HG03280 (cell line): ENCODE data around the gene RPP25L.

Experiments
- ATAC-seq: cut with Tn5 transposase; IDR thresholded peaks from one replicate; pipeline ENCODE4 v1.9.1; 2021; ENCODE audit warnings: mild to moderate bottlenecking, moderate library complexity; ENCODE audit not compliant: unreplicated experiment

RPP25L gene

DNA sequence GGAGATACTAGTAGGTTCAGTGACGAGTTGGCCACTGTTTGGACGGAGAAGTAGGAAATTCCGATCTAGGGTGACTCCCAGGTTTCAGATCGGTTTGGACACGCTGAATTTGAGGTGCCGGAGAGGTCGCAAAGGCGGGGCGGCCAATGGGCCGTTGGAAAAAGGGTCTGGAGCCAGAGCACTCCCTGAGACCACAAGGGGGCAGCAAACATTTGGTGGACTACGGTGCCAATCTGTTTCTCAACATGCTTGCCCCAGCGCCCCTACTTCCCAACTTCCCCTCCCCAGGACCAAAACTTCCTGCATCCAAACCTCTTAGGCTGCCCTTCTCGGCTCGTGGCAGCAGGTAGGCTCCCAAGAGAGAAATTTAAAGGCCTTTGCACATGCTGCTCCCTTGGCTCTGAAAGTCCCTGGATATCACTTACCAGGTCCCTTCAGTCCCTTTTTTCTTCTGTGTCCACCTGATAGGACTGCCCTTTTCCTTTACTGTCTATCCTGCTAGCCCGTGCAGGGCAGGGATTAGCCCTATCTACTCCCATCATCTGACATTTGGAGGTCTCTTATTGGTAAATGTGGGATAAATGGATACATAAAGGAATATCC is 992 bp upstream of the RPP25L start:
- no peak for ATAC-seq

- ATAC-seq: peak; percentile 3
Measured at GRCh38 chr9:34611251-34611810, 566 bp downstream of the RPP25L start.

GRCh38 chr9:34610434-34611206 is 1.3 kb downstream of the RPP25L start:
- ATAC-seq: no peak

DNA sequence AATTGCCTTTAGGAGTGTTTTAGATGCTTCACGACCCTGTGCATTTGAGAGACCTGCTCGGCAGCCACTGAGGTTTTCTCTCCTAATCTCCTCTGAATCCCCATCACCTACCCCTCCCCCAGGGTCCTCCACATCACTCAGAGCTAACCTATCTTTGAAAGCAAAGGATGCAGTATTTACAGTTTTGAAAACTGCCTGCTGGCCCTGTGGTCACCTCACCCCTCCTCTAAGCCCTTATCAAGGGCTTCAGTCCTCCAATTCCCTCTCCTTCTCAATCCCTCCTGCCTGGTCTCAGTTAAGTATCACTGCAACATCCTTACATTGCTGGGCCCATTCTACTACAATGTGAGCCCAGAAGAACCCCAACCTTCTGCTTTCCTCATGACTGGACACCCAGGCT is 4.6 kb downstream of the RPP25L start:
- no peak for ATAC-seq

DNA sequence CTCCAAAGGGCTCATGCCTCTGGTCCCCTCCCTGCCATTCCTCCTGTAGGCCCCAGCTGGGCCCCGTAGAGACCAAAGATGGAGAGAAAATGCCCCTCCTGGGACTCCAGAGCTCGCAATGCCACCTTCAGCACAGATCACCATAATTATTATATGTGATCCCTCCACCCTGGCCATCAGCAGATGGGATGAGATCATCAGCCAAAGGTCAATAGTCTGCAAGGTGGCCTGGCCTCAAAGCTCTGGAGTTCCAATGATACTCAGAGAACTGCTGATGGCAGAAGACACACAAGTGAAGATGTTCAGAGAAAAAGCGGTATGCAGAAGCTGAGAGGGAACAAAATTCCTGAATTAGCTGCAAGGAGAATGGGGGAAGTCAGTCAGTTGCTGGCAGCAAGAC is 5.0 kb downstream of the RPP25L start:
- no peak for ATAC-seq

- ATAC-seq: no peak
Measured at GRCh38 chr9:34606190-34606589, 5.7 kb downstream of the RPP25L start.

- ATAC-seq: peak; percentile 73
Measured at GRCh38 chr9:34603610-34604231, 8.2 kb downstream of the RPP25L start.

DNA sequence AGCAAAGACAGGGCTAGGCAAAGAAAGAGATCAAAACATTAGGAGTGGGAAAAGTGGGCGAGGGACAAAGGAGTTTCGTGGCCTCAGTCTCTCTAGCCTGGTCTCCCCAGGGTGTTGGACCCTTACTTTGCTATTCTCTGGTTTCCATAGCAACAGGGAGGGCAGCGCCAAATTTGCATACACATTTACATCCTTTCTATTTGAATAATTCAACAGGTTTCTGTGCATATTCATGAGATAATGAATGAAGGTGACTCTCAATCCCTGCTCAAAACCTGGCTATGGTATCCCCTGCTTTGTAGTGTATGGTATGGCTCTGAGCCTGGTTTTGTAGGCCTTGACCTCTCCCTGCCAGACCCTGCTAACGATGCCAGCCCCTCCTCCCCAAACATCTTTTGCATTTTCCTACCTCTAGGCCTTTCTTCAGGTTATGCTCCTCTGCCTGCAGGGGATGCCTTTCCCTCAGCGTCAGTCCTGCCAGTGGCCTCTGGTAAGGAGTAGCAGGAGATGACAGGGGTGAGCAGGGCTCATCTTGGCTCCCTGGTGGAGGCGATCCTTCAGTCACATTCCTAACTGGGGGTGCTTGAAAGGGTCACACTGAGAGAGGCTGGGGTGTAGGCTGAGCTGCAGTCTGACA is 9.8 kb downstream of the RPP25L start:
- no peak for ATAC-seq

GRCh38 chr9:34600908-34601307 is 11.0 kb downstream of the RPP25L start:
- no peak for ATAC-seq

DNA sequence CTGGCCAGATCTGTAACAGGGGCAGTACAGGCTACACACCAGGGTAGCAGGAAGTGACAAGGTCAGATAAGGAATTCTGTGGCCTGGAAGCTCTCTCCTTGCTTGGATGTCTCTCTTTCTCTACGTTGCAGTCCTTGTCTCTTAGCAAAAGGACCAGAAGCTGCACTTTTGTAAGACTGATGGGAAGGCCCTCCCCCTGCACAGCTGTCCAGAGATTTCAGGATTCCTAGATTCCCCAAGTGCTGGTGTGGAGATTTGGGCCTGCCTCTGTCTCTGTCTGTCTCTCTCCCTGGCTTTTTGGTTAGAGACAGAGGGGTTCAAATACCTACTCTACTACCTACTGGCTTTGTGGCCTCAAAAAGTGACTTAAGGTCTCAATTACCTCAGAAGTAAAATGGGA is 12.4 kb downstream of the RPP25L start:
- no peak for ATAC-seq

- ATAC-seq: no peak
Measured at GRCh38 chr9:34594177-34594576, 17.7 kb downstream of the RPP25L start.

DNA sequence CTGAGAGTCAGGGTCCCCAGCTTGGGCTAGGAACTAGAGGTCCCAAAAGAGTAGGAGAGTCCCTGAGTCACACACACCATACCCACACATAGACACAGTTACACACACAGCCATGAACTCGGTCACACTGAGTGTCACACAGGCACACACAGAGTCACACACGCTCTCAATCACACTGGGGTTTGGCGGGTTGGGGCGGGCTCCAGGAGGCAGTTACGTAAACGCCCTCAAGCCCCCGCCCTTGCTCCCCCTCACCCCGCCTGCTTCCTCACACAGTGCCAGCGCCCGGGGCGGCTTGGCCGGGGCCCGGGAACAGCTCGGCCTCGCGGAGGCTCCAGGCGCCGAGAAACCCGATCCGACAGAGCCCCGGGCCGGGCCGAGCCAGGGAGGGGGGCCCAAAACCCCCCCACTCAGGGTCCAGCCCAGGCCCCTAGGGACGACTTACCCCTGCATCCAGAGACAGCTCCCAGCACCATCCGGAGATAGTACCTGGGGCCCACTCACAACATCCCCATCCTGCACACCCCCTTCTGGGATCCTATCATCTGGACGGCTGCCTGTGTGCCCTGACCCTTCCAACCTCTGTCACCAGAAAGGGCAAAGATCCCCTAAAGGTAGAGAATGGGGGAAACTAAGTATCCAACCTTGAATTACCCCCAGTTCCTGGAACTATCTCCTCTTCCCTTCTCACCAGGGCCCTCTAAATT is 18.8 kb downstream of the RPP25L start:
- no peak for ATAC-seq

DNA sequence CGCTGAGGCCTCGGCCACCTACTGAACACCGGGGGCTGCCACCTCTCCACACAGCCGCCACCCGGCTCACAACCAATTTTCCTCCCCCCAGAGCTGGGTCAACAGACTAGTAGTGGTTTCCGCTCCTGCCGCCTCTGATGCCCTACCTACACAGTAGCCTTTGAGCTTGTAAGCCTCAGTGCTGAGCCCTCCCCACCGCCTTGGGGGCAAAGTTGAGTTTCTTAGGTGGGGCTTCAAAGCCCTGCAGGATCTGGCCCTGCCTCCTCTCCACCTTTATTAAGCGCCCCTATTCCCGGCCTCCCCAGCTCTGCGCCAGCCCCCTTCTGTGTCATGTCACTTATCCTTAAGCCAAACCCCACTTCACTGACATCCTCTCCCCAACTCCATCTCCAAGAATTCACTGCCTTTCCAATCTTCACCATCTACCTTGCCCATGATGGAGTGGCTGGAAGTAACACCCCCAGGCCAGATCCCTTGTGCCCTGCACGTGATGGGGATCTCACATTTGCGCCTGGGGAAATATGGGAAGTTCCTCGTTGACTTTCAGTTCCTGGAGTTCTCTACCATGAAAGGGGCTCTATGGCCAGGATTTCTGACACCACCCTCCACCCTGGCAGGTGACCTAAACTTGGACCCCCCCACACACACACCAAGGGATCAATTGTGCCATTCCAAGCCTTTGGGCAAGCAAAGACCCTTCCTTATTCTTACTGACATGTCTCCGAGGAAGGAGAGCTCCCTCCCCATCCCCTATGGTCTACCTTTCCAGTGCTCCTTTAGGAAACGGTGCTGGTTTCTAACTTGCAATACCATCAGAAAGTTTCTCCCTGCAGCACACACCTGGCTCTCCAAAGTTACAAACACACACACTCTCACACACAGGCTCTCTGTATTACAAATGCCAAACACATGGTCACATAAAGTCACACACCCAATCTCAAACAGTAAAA is 19.7 kb downstream of the RPP25L start:
- ATAC-seq: no peak

DNA sequence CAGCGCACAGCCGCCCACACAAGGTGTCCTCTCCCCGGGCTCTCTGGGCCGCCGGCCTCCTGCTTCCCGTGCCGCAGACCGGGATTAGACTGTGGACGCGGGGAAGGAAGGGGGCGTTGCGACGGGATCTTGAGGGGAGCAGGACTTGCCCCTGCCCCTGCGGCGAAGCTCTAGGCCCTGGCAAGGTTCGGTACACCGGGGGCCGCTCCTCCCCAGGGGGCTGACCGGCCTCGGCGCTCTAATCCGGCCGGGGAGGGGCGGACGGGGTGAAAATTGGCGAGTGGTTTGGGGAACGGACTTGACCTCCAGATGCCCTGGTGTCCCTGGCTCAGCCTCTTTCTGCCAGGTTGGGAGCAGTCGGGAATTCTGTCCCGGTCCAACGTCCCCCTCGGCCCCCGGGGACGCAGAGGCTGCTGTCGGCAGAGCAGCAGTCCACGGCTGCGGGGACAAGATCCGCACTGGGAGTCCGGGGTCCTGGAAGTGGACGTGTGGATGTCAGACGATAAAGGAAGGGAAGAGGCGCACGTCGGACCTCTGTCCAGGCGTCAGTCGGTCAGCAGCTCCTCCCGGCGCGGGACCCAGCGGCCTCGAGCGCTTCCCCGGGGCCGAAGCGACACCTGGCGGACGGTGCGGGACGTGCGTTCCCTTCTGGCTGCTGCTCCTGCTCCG is 20.5 kb downstream of the RPP25L start:
- ATAC-seq: peak; percentile 61

GRCh38 chr9:34590381-34591247 is 21.3 kb downstream of the RPP25L start:
- no peak for ATAC-seq

DNA sequence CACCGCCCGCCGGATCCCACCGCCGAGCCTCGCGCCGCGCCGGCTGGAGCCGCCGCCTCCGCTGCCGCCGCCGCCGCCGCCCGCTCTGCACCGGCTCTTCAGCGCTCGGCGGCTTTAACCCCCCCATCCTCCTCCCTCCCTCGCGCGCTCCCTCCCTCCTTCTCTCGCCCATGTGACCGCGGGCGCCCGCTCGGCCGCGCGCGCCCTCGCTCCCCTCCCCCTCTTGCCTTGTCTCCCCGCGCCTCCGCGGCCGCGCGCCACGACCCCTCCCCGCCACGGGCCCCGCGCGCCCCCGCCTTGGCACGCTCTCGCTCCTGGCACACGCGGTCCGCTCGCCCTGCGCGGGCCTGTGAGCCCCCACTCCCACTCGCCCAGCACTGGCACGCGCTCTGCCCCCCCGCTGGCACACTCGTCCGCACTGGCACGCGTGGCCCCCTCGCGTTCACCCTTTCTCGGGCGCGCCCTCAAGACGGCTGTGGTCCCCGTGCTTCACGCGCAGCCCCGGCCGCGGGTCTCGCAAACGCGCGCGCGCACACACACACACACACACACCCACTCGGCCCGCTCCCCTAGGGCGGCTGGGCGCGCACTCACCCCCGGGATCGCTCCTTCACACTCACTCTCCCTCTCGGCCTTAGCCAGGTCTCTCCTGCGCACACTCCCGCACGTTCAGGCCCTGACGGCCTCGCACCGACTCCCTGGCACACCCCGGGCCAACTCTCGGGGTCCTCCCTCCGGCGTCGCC is 22.1 kb downstream of the RPP25L start, which contains the start of gene CNTFR:
CNTFR (minus strand) TSS at position 89 of the 745 bp plus-strand sequence. CDS start 20,743 bp downstream, outside the sequence.
- ATAC-seq: no peak
